ENCODE data around the gene PLEKHN1.

DNA sequence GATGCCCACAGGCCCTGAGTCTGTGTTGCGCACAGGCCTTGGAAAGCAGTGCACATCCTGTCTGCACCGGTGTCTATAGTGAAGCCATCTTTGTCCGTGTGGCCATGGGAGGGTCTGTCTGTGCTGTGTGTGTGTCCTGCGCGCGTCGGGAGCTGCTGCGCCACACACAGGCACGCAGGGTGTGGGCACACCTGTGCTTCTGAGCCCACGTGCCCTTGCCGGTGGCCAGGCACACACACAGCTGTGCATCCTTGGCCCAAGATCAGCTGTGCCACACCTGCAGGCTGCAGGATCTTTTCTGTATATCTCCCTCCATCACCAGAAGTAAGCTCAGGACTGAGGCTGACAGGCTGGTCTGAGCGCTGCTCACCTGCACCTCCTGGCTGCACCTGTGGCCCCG is 45.8 kb upstream of the PLEKHN1 start:
- TF ChIP-seq, protein P1, sequence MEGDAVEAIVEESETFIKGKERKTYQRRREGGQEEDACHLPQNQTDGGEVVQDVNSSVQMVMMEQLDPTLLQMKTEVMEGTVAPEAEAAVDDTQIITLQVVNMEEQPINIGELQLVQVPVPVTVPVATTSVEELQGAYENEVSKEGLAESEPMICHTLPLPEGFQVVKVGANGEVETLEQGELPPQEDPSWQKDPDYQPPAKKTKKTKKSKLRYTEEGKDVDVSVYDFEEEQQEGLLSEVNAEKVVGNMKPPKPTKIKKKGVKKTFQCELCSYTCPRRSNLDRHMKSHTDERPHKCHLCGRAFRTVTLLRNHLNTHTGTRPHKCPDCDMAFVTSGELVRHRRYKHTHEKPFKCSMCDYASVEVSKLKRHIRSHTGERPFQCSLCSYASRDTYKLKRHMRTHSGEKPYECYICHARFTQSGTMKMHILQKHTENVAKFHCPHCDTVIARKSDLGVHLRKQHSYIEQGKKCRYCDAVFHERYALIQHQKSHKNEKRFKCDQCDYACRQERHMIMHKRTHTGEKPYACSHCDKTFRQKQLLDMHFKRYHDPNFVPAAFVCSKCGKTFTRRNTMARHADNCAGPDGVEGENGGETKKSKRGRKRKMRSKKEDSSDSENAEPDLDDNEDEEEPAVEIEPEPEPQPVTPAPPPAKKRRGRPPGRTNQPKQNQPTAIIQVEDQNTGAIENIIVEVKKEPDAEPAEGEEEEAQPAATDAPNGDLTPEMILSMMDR (IDR thresholded peaks at IDR 0.05; ENCODE audit: insufficient read depth, low read length, poor library complexity, severe bottlenecking): no peak
- TF ChIP-seq EZH2phosphoT487 (conservative IDR thresholded peaks at IDR 0.05; ENCODE audit: low read length): no peak

All from SU-DHL-6 (cell line).